Hepatocyte (in vitro differentiated cells): ENCODE data around the gene LOX. TPM values are rescaled to one million over a fixed set of nuclear protein-coding genes. Genes with fewer than 3 reads are reported as not detected.

Experiments
- DNase-seq: peaks from one replicate; pipeline ENCODE4 v3.0.0-alpha.2; 2016; ENCODE audit warnings: low spot score
- H2AFZ ChIP-seq: fragments of 200-600 bp; sonication (generic); 2 replicates; pipeline ENCODE4 v1.6.0; 2016; ENCODE audit warnings: antibody characterized with exemption, mild to moderate bottlenecking
- H3K27ac ChIP-seq: fragments of 200-600 bp; sonication (generic); 2 replicates; pipeline ENCODE4 v1.5.1; 2016; ENCODE audit warnings: mild to moderate bottlenecking
- H3K27me3 ChIP-seq: fragments of 200-600 bp; sonication (generic); 2 replicates; pipeline ENCODE4 v1.6.1; 2016
- H3K36me3 ChIP-seq: fragments of 200-600 bp; sonication (generic); replicated peaks from 2 replicates; pipeline ENCODE4 v1.5.1; 2016; ENCODE audit warnings: low read depth; ENCODE audit not compliant: insufficient read depth
- H3K4me1 ChIP-seq: fragments of 200-600 bp; sonication (generic); 2 replicates; pipeline ENCODE4 v1.5.1; 2016; ENCODE audit warnings: mild to moderate bottlenecking, moderate library complexity; ENCODE audit not compliant: insufficient read depth
- H3K4me2 ChIP-seq: fragments of 200-600 bp; sonication (generic); 2 replicates; pipeline ENCODE4 v1.6.0; 2016
- H3K4me3 ChIP-seq: fragments of 200-600 bp; sonication (generic); 2 replicates; pipeline ENCODE4 v1.5.1; 2016; ENCODE audit warnings: mild to moderate bottlenecking
- H3K79me2 ChIP-seq: fragments of 200-600 bp; sonication (generic); 2 replicates; pipeline ENCODE4 v1.6.0; 2017; ENCODE audit warnings: mild to moderate bottlenecking
- H3K9me2 ChIP-seq: fragments of 200-600 bp; sonication (generic); replicated peaks from 2 replicates; pipeline ENCODE4 v1.6.0; 2017; ENCODE audit warnings: mild to moderate bottlenecking; ENCODE audit not compliant: insufficient read depth
- H3K9me3 ChIP-seq: fragments of 200-600 bp; sonication (generic); 2 replicates; pipeline ENCODE4 v1.5.1; 2016; ENCODE audit warnings: low read depth, mild to moderate bottlenecking
- H4K20me1 ChIP-seq: fragments of 200-600 bp; sonication (generic); 2 replicates; pipeline ENCODE4 v1.6.0; 2016; ENCODE audit warnings: mild to moderate bottlenecking; ENCODE audit not compliant: insufficient read depth, poor library complexity, severe bottlenecking
- CTCF ChIP-seq: fragments of 200-600 bp; sonication (generic); IDR thresholded peaks from 2 replicates; pipeline ENCODE4 v1.5.1; 2016; ENCODE audit warnings: antibody characterized with exemption, mild to moderate bottlenecking; ENCODE audit not compliant: poor library complexity
- EZH2 ChIP-seq: fragments of 200-600 bp; sonication (generic); IDR thresholded peaks from 2 replicates; pipeline ENCODE4 v1.6.1; 2016; ENCODE audit warnings: antibody characterized with exemption, mild to moderate bottlenecking, borderline replicate concordance
- EZH2phosphoT487 ChIP-seq: fragments of 200-600 bp; sonication (generic); IDR thresholded peaks from one replicate; pipeline ENCODE4 v1.6.1; 2018; ENCODE audit warnings: antibody characterized with exemption, mild to moderate bottlenecking, low read depth, moderate library complexity; ENCODE audit not compliant: unreplicated experiment, severe bottlenecking
- WGBS: methylation state at CpG from one replicate; pipeline ENCODE4 v1.1.6; 2016; ENCODE audit warnings: low lambda C conversion rate; ENCODE audit errors: missing lambda C conversion rate; 5-methylcytosine and 5-hydroxymethylcytosine counted together
- polyA plus RNA-seq: library from polyadenylated mRNA; unstranded; fragments of >200 nt; fragmentation: Nextera tagmentation; extraction: Ambion mirVana; gene quantifications from 2 replicates; pipeline ENCODE4 v1.2.1, GENCODE V29; 2016
- total RNA-seq: library from RNA; depleted of rRNA; stranded (reverse); fragments of >200 nt; gene quantifications from 2 replicates; pipeline ENCODE4 v1.2.3, GENCODE V29; 2014

The LOX gene
- total and polyA plus RNA-seq, 2 experiments from 2014 or later: 120 to 216 TPM

GRCh38 chr5:122093415-122094180 is 15.5 kb upstream of the LOX start:
- 80% methylated on average over 7 of the region's 7 CpGs for WGBS
- peak overlapping the region; percentile 48 for H3K27ac ChIP-seq
- H3K4me3 ChIP-seq: no peak overlapping the region
- H3K9me3 ChIP-seq: no peaks in the 10 kb centered on the region
- no peaks in the 10 kb centered on the region for H3K36me3 ChIP-seq
- no peaks in the 10 kb centered on the region for H3K27me3 ChIP-seq
- H3K4me1 ChIP-seq: no peaks in the 10 kb centered on the region
- H4K20me1 ChIP-seq: no peaks in the 10 kb centered on the region
- no peaks in the 10 kb centered on the region for H3K79me2 ChIP-seq
- peak; percentile 38 for DNase-seq
- H3K9me2 ChIP-seq: no peaks in the 10 kb centered on the region
- H2AFZ ChIP-seq: no peak overlapping the region
- TF ChIP-seq EZH2phosphoT487 (no peak), EZH2 (no peak), CTCF (no peak)
- no peak overlapping the region for H3K4me2 ChIP-seq

- Histone ChIP-seq H3K79me2 (no peaks in the 10 kb centered on the region), H4K20me1 (no peaks in the 10 kb centered on the region), H3K9me2 (no peaks in the 10 kb centered on the region), H2AFZ (no peak overlapping the region), H3K4me3 (no peak overlapping the region), H3K9me3 (no peaks in the 10 kb centered on the region), H3K4me1 (no peaks in the 10 kb centered on the region), H3K27ac (no peak overlapping the region), H3K27me3 (no peaks in the 10 kb centered on the region), H3K36me3 (no peaks in the 10 kb centered on the region), H3K4me2 (no peak overlapping the region)
- peak; percentile 50 for DNase-seq
- TF ChIP-seq EZH2: no peak
- TF ChIP-seq CTCF: peak; percentile 48
- WGBS: 55% methylated on average over 9 of the region's 9 CpGs
These were observed 14.0 kb upstream of the LOX start for GRCh38 chr5:122091936-122092600.

GRCh38 chr5:122089096-122090013 is 11.3 kb upstream of the LOX start:
- Histone ChIP-seq H3K4me3 (no peak overlapping the region), H3K9me3 (no peaks in the 10 kb centered on the region), H3K27ac (no peak overlapping the region), H3K36me3 (no peaks in the 10 kb centered on the region), H3K9me2 (no peaks in the 10 kb centered on the region), H2AFZ (no peak overlapping the region), H3K4me1 (no peaks in the 10 kb centered on the region), H3K4me2 (no peak overlapping the region), H3K79me2 (no peaks in the 10 kb centered on the region), H4K20me1 (no peaks in the 10 kb centered on the region), H3K27me3 (no peaks in the 10 kb centered on the region)
- DNase-seq: no peak
- TF ChIP-seq EZH2phosphoT487 (no peak), CTCF (no peak), EZH2 (no peak)
- 75% methylated on average over 2 of the region's 2 CpGs for WGBS
